Islet precursor cell (in vitro differentiated cells): ENCODE data around the gene CACNG7.

Experiments
- DNase-seq: peaks from one replicate; pipeline ENCODE4 v3.0.0-alpha.2; 2018

Gene CACNG7

GRCh38 chr19:53957448-53958167 lies 48.5 kb downstream of the CACNG7 start:
- no peak for DNase-seq

- DNase-seq = no peak
These were observed 49.1 kb downstream of the CACNG7 start for GRCh38 chr19:53958168-53958571.

- no peak for DNase-seq
These were observed 50.0 kb downstream of the CACNG7 start for GRCh38 chr19:53958823-53959757.

GRCh38 chr19:53960187-53960586 lies 51.1 kb downstream of the CACNG7 start:
- DNase-seq = no peak

DNA sequence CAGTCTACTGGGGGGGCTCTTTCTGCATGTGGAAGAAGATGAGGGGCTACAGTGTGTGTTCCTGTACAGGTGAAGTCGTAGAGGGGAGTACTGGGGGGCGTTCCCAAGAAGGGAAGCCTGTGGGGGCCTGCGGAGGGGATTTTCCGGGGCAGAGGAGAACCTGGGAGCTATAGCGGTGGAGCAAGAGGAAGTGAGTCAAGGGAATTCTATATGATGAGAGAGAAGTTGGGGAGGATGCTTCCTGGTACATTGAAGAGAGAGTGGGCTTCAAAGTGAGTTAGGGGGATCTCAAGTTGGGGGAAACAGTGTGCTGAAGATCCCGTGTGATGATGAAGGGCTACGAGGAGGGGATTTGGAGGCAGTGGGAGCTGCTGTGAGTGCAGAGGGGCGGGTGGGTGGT lies 51.8 kb downstream of the CACNG7 start:
- DNase-seq = no peak

DNA sequence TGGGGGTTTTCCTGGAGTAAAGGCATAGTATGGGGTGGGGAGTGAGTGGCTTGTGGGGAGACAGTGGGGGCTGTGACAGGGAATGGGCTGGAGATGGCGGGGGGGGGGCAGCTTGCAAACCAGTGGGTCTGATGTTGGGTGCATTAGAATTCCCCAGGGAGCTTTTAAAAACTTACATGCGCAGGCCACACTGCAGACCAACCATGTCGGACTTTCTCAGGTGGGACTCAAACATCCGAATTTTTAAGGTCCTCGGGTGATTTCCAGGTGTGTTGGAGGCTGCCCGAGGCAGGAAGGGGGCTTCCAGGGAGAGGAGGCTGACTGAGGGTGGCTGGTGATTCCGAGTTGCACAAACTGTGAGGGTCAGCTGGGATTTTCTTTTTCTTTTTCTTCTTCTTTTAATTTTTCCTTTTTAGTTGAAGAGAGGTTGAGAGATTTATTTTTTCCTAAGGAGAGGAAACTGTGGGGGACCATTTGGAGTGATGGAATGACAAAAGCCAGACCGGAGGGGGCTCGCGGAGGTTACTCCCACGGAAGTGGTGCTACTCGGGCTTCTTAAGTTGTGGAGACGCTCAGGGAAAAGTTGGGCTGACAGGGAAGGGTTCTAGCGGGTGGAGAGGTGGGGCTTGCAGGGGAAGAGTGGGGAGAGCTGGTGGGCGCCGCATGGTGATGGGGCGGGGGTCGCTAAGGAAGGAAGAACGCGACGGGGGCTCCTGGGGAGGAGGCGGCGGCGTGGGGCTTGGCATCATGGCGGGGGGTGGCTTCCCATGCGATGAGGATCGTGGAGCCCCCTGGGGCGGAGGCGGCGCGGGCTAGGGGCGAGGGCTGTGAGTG lies 52.7 kb downstream of the CACNG7 start:
- no peak for DNase-seq

DNA sequence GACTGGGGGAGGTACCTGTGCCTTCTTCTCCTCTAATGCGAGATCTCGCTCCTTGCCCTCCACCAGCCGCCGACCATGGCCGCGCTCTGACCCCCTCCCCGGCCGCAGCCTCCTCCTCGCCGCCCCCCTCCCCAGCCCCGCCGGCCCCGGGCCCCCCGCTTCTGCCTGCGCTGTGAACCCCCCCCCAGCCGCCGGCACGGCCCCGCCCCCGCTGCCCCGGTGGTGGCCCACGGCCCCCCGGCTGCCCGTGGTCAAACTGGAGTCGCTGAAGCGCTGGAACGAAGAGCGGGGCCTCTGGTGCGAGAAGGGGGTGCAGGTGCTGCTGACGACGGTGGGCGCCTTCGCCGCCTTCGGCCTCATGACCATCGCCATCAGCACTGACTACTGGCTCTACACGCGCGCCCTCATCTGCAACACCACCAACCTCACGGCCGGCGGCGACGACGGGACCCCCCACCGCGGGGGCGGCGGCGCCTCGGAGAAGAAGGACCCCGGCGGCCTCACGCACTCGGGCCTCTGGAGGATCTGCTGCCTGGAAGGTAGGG lies 53.9 kb downstream of the CACNG7 start, which contains the start of gene CACNG8:
TSS of gene CACNG8 (plus strand) at position 51 of the 545 bp plus-strand sequence.
- no peak for DNase-seq

DNA sequence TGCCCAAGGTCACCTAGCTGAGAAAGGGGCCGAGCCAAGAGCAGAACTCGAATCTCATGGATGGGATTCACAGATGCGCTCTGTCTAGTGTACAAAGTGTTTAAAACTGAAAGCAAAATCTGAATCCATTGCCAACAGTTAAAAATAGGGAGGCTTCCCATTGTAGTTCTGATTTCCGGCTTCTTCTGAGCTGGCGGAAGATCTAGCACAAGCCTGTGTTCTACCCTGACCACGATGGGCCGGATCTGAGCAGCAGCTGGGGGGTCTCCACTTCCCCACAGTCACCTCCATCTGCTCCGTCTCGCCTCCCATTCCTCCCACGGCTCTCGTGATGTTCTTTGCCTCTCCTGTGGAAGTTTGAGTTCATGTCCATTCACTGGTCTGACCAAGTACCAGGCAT lies 56.0 kb downstream of the CACNG7 start:
- no peak for DNase-seq

DNA sequence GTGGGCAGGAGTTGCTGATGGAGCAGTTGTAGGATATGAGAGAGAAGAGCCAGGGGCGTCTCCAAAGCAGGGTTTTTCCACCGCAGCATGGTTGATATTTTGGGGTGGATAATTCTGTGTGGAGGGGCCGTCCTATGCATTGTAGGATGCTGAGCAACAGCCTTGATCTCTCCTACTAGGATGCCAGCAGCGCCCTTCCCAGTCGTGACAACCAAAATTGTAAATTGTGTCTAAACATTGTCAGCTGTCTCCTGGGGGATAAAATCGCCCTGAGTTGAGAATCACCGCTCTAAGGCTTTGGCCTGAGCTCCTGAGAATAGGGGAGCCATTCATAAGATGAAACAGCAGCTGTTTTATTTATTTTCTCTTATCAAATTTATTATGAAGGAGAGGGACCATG lies 57.9 kb downstream of the CACNG7 start:
- DNase-seq = no peak

- DNase-seq = no peak
These were observed 60.3 kb downstream of the CACNG7 start for GRCh38 chr19:53969366-53969765.

DNA sequence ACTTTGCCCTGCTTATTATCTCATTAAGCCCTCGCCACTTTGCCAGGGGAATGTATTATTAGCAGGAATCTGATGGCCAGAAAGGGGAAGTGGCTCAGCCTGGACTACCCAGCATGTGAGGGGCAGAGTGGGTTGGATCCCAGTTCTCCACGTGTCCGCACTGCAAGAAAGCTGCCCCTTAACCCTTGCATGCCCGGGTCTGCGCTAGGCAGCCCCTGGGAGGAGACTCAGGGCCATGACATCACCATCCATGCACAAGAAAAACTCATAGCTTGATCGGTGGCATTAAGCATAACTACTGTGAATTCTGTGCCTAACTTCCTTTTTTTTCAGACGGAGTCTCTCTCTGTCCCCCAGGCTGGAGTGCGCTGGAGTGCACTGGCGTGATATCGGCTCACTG lies 62.6 kb downstream of the CACNG7 start:
- no peak for DNase-seq

GRCh38 chr19:53977429-53977990 lies 68.4 kb downstream of the CACNG7 start:
- DNase-seq = peak; percentile 91

DNA sequence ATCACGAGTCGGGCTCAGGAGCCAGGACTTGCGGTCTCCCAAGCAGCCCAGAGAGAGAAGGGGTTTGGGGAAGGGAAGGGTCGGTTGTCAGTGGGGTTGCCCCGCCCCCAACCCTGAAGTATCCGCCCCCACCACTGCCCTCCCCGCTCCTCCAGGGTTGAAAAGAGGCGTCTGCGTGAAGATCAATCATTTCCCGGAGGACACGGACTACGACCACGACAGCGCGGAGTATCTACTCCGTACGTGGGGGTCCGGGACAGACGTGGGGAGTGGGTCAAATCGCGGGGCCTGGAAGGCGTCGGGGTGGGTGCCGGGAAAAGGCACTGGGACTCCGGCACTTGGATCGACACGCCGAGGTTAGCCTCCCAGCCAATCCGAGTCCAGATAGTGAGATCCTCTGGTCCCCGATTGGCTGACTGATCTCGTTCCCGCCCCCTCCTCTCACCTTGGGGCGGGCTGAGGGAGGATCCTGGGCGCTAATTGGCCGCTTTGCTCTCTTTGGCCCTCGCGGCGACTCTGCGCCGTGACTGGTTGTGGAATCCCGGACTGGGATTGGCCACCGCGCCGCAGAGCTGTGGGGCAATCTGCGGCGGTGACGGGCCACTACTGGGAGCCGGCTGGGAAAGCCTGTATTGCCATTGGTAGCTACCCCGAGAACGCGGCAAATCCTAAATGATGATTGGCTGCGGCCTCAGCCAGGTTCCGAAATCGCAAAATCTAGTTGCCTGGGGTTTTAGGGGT lies 69.1 kb downstream of the CACNG7 start:
- DNase-seq = peak; percentile 98

DNA sequence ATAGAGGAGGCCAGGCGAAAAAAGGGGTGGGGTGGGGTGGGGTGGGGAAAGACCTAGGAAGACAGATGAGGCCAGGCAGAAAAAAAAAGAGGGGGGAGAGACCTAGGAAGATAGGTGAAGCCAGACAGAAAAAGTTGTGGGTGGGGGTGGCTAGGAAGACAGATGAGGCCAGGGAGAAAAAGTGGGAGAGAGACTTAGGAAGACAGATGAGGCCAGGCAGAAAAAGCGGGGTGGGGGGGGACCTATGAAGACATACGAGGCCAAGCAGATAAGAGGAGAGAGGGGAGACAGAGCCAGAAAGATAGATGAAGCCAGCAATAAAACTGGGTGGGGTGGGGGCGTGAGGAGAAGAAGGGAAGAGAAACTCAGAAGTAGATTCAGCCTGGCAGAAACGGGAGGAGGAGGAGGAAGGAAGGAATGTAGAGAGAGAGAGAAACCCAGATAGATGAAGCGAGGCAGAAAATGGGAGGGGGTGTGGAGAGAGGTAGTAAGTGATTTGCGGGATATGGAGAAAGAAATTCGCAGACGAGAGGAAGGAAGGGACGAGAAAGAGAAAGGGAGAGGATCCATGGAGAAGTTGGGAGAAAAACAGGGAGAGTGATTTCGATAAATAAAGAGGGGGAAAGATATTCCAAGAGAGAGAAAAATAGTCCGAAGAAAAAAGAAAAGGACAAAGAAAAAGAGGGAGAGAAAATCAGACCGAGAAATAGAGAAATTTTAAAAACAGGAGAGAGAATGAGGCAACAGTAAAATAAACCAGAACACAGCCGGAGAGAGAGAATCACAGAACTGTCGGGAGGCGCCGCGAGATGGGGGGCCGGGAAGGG lies 70.1 kb downstream of the CACNG7 start:
- DNase-seq = no peak

DNA sequence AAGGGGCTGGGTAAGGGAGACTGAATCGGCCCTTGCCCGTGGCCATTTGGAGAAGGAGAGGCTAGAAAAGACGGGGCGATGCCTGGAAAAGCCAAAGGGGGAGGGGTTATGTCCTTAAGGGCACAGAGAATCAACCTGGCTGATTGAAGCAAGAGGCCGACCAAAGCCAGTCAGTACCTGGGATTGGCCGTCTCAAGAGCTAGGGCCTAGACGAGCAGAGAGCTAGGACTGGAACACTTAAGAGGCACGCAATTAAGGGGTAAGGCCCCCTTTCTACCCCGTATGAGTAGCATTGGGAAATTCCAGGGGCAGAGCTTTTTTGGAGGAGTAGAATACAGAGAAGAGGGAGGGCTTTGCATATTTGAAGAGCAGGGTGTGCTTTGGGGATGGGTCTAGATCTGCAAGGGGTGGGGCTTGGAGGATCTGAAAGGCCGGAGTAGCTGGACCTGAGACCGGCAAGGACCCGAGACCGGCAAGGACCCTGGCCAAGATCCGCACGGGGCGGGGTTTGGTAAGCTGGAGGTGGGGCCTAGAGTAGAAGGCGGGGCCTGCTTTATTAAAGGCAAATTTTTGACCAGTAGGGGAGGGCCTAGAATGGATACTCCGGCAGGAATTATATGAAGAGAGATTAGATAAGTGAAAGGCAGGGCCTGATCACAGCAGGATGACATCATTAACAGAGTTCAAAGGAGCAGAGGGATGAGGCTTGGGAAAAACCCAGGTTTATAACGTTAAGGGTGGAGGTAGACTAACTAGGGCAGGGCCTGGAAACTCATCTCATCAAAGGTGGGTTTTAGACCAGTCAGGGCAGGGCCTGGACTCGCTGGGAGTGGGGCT lies 71.7 kb downstream of the CACNG7 start:
- DNase-seq = peak; percentile 78

DNA sequence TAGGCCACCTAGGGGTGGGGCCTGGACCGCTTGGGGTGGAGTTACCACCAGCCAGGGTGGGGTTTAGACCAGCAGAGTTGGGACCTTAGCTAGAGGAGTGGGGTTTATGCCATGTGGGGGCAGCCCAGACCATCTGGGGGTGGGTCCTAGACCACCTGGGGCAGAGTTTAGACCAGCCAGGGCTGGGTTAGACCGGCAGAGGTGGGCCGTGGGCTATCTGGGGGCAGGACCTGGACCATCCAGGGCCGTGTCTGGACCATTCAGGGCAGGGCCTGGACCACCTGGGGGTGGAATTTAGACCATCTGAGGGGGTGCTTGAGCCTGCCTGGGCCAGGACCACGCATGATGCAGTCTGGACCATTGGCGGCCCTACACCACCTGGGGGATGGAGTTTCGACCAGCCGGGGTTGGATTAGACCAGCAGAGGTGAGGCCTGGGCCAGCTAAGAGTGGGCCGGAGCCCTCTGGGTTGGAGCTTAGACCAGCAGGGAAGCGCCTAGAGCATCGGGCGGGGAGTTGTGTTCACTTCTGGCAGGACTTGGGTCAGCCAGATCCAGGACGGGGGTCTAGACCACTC lies 72.4 kb downstream of the CACNG7 start:
- no peak for DNase-seq

- peak; percentile 73 for DNase-seq
These were observed 72.9 kb downstream of the CACNG7 start for GRCh38 chr19:53982001-53982451.

DNA sequence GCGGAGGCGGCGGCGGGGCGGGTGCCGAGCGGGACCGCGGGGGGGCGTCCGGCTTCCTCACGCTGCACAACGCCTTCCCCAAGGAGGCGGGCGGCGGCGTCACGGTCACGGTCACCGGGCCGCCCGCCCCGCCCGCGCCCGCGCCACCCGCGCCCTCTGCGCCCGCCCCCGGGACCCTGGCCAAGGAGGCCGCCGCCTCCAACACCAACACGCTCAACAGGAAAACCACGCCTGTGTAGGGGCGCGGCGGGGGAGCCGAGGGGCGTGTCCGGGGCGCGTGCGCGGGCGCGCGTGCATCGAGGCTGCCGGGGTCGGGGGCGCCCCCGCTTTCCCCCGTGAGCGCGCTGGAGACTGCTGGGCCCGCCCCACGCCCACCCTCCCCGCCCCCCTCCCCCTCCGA lies 73.5 kb downstream of the CACNG7 start:
- no peak for DNase-seq
